Small intestine (tissue), 7 donors: ENCODE data around the gene GPR15LG. TPM values are rescaled to one million over a fixed set of nuclear protein-coding genes. Genes with fewer than 3 reads are reported as not detected.
"Not testable (repeated sequence)": the region's sequence is repeated elsewhere in the genome, so short reads cannot be mapped to it uniquely, and the experiment has no call there.

ENCODE experiments used
- DNase-seq, 2 donors: peaks; one replicate each; pipeline versions ENCODE4 v3.0.0 to v3.0.0-alpha.2; 2013
- FAIRE-seq: peaks from 2 replicates; lab custom pipeline; 2012; peaks lifted over from hg19 to GRCh38; lab: Jason Lieb, UNC
- H3K27ac ChIP-seq, 3 donors: one replicate each; pipeline ENCODE4 v1.5.1; 2013; ENCODE audit warnings: low read length in 2 of 3, mild to moderate bottlenecking in 2 of 3, control low read depth in 1 of 3, inconsistent platforms in 1 of 3, low read depth in 1 of 3, moderate library complexity in 1 of 3
- H3K27me3 ChIP-seq, 3 donors: one replicate each; pipeline ENCODE4 v1.6.1; 2013; ENCODE audit warnings: low read length in 3 of 3, inconsistent platforms in 1 of 3; ENCODE audit not compliant: control insufficient read depth in 3 of 3, insufficient read depth in 3 of 3
- H3K36me3 ChIP-seq, 3 donors: one replicate each; pipeline ENCODE4 v1.6.1; 2013; ENCODE audit warnings: low read length in 3 of 3, inconsistent platforms in 1 of 3, low read depth in 1 of 3, mild to moderate bottlenecking in 1 of 3, moderate library complexity in 1 of 3; ENCODE audit not compliant: control insufficient read depth in 3 of 3, insufficient read depth in 2 of 3
- H3K4me1 ChIP-seq, 3 donors: one replicate each; pipeline ENCODE4 v1.6.1; 2013; ENCODE audit warnings: low read length in 2 of 3, inconsistent platforms in 1 of 3, low read depth in 1 of 3, mild to moderate bottlenecking in 1 of 3, moderate library complexity in 1 of 3; ENCODE audit not compliant: control insufficient read depth in 3 of 3, insufficient read depth in 2 of 3
- H3K4me3 ChIP-seq, 3 donors: one replicate each; pipeline ENCODE4 v1.5.1; 2013; ENCODE audit warnings: low read length in 3 of 3, control low read depth in 1 of 3, inconsistent platforms in 1 of 3, low read depth in 1 of 3, mild to moderate bottlenecking in 1 of 3, moderate library complexity in 1 of 3
- H3K9me3 ChIP-seq, 2 donors: one replicate each; pipeline ENCODE4 v1.6.1; 2013; ENCODE audit warnings: low read depth in 1 of 2, low read length in 1 of 2; ENCODE audit not compliant: control insufficient read depth in 2 of 2, insufficient read depth in 1 of 2
- WGBS, 3 donors: extraction: QIAGEN DNeasy Blood & Tissue Kit; methylation state at CpG; one replicate each; pipeline ENCODE4 v1.1.7; 2013; 5-methylcytosine and 5-hydroxymethylcytosine counted together
- polyA plus RNA-seq, 4 donors: library from polyadenylated mRNA; stranded (reverse) in 3 of 4; unstranded in 1 of 4; fragments of 200-250 nt in 3 of 4; fragments of 120-200 nt in 1 of 4; gene quantifications; one replicate each; pipeline versions ENCODE4 v1.2.1 to v1.2.3, GENCODE V29; 2013
- donor health status: healthy with polysubstance abuse.
- donor health status: control.
- donor health status: control.
- donor health status: Bipolar disorder and iron deficiency.
- donor health status: healthy.

Gene GPR15LG
- polyA plus RNA-seq, 4 donors = 48.6 TPM; not detected in 3

- not testable (repeated sequence) for FAIRE-seq, H3K27ac ChIP-seq, H3K4me1 ChIP-seq, H3K27me3 ChIP-seq, H3K36me3 ChIP-seq, DNase-seq, H3K4me3 ChIP-seq, H3K9me3 ChIP-seq
- 79 to 88% (median 81%) methylated on average over 2 of the region's 2 CpGs for WGBS, 3 donors
Observed at GRCh38 chr10:84171237-84171636, 2.4 kb upstream of the GPR15LG start.

- 86 to 88% (median 86%) methylated on average over 18 to 21 of the region's 21 CpGs for WGBS, 3 donors
- H3K27me3 ChIP-seq, H3K9me3 ChIP-seq, FAIRE-seq, H3K36me3 ChIP-seq, DNase-seq, H3K4me1 ChIP-seq, H3K4me3 ChIP-seq: not testable (repeated sequence)
- H3K27ac ChIP-seq = peak overlapping the region in 1 of 3 donors; percentile 11
Observed at GRCh38 chr10:84171700-84172466, 1.7 kb upstream of the GPR15LG start.

- H3K4me1 ChIP-seq = no peaks in the 10 kb centered on the region
- H3K9me3 ChIP-seq = no peaks in the 10 kb centered on the region
- no peaks in the 10 kb centered on the region for H3K27me3 ChIP-seq
- no peak for FAIRE-seq
- H3K27ac ChIP-seq = peak overlapping the region in 1 of 3 donors; percentile 11
- DNase-seq = no peak
- no peaks in the 10 kb centered on the region for H3K36me3 ChIP-seq
- H3K4me3 ChIP-seq = no peak overlapping the region
- 87 to 97% (median 89%) methylated on average over 9 of the region's 9 CpGs for WGBS, 3 donors
Observed at GRCh38 chr10:84172467-84173356, 889 bp upstream of the GPR15LG start.

GRCh38 chr10:84175436-84175835, 1.8 kb downstream of the GPR15LG start:
- DNase-seq (no peak), FAIRE-seq (no peak)
- Histone ChIP-seq H3K36me3 (no peaks in the 10 kb centered on the region), H3K9me3 (no peaks in the 10 kb centered on the region), H3K27me3 (no peaks in the 10 kb centered on the region), H3K4me1 (no peaks in the 10 kb centered on the region), H3K27ac (no peak overlapping the region), H3K4me3 (no peak overlapping the region)
- WGBS, 3 donors = 89 to 92% (median 90%) methylated on average over 6 of the region's 6 CpGs

GRCh38 chr10:84176351-84176750, 2.8 kb downstream of the GPR15LG start:
- Histone ChIP-seq H3K27ac (no peak overlapping the region), H3K27me3 (no peaks in the 10 kb centered on the region), H3K36me3 (no peaks in the 10 kb centered on the region), H3K4me1 (no peaks in the 10 kb centered on the region), H3K9me3 (no peaks in the 10 kb centered on the region), H3K4me3 (no peak overlapping the region)
- no peak for DNase-seq
- FAIRE-seq = no peak
- WGBS, 3 donors = 66 to 82% (median 80%) methylated on average over 4 of the region's 4 CpGs

- FAIRE-seq = no peak
- no peak overlapping the region for H3K27ac ChIP-seq
- no peaks in the 10 kb centered on the region for H3K36me3 ChIP-seq
- H3K9me3 ChIP-seq = no peaks in the 10 kb centered on the region
- no peak overlapping the region for H3K4me3 ChIP-seq
- H3K4me1 ChIP-seq = no peaks in the 10 kb centered on the region
- DNase-seq = no peak
- WGBS, 3 donors = 86 to 98% (median 90%) methylated on average over 3 to 4 of the region's 4 CpGs
- H3K27me3 ChIP-seq = no peaks in the 10 kb centered on the region
Observed at GRCh38 chr10:84176836-84177474, 3.4 kb downstream of the GPR15LG start.

GRCh38 chr10:84177541-84178141, 4.0 kb downstream of the GPR15LG start:
- Histone ChIP-seq H3K36me3 (no peaks in the 10 kb centered on the region), H3K27ac (no peak overlapping the region), H3K27me3 (no peaks in the 10 kb centered on the region), H3K4me1 (no peaks in the 10 kb centered on the region), H3K4me3 (no peak overlapping the region), H3K9me3 (no peaks in the 10 kb centered on the region)
- 60 to 72% (median 68%) methylated on average over 8 of the region's 8 CpGs for WGBS, 3 donors
- DNase-seq = peak in 1 of 2 donors; percentile 27
- no peak for FAIRE-seq

- no peak overlapping the region for H3K27ac ChIP-seq
- no peak overlapping the region for H3K4me3 ChIP-seq
- H3K4me1 ChIP-seq = no peaks in the 10 kb centered on the region
- DNase-seq = no peak
- no peaks in the 10 kb centered on the region for H3K27me3 ChIP-seq
- no peak for FAIRE-seq
- H3K9me3 ChIP-seq = no peaks in the 10 kb centered on the region
- no peaks in the 10 kb centered on the region for H3K36me3 ChIP-seq
- 91 to 93% (median 92%) methylated on average over 3 of the region's 3 CpGs for WGBS, 3 donors
Observed at GRCh38 chr10:84178160-84178609, 4.6 kb downstream of the GPR15LG start.
